Measurements from ENCODE around the gene CCDC187. TPM values are rescaled to one million over a fixed set of nuclear protein-coding genes. Genes with fewer than 3 reads are reported as not detected.

CCDC187 gene
- polyA plus RNA-seq, 1 donor from 2014 or later, result not detected

DNA sequence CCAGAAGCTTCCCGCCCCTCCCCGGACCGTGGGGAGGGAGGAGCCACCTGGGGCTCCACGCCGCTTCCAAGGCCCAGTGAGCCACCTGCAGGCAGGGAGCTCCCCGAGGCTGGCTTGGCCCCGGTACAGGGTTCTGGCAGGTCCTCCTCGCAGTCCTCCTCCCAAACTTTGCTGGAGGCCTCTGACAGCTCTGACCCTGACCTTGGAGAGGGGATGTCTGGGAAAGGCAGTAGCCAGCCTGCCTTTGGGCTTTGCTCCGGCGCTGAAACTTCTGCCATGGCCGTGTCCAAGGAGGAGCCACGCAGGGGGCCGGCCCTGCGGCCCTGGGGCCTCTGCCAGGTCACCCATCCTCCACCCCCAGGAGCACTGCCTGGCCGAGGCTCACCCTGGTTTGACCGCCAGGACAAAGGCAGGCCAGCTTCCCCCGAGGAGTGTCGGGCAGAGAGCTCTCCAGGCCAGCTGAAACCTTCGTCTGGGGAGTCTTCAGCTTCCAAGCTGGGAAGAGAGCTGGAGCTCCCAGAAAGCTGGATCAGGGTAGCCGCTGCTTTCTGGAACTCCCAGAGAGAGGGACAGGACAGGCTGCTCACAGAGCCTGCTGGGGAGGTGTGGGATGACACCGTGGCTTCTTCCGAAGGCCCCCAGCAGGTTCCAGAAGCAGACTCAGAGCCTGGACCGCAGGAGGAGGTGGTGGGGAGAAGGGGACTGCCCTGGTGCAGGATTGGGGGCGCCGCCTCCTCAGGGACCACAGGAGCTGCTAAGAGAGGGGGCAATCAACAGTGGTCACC, 49.3 kb downstream of the CCDC187 start:
- Histone ChIP-seq H2AFZ (ENCODE audit: low read depth, low read length) (no peak overlapping the region), H4K20me1 (ENCODE audit: insufficient read depth) (no peaks in the 10 kb centered on the region), H3K27me3 (ENCODE audit: insufficient read depth, low read depth, low read length) (no peaks in the 10 kb centered on the region), H3K36me3 (ENCODE audit: insufficient read depth, low read length) (no peaks in the 10 kb centered on the region), H3K4me3 (ENCODE audit: low read length) (no peak overlapping the region), H3K9me2 (ENCODE audit: insufficient read depth, low read length) (no peaks in the 10 kb centered on the region), H3F3A (ENCODE audit: insufficient read depth, low read length, poor library complexity, severe bottlenecking) (no peaks in the 10 kb centered on the region), H3K79me2 (replicated peaks; ENCODE audit: insufficient read depth, low read length) (no peaks in the 10 kb centered on the region), H3K27ac (ENCODE audit: low read length) (no peak overlapping the region), H3K4me2 (ENCODE audit: low read length) (no peak overlapping the region), H3K9me3 (ENCODE audit: low read length) (no peaks in the 10 kb centered on the region), H3K9ac (ENCODE audit: low read length) (no peak overlapping the region)
- TF ChIP-seq, protein P1, sequence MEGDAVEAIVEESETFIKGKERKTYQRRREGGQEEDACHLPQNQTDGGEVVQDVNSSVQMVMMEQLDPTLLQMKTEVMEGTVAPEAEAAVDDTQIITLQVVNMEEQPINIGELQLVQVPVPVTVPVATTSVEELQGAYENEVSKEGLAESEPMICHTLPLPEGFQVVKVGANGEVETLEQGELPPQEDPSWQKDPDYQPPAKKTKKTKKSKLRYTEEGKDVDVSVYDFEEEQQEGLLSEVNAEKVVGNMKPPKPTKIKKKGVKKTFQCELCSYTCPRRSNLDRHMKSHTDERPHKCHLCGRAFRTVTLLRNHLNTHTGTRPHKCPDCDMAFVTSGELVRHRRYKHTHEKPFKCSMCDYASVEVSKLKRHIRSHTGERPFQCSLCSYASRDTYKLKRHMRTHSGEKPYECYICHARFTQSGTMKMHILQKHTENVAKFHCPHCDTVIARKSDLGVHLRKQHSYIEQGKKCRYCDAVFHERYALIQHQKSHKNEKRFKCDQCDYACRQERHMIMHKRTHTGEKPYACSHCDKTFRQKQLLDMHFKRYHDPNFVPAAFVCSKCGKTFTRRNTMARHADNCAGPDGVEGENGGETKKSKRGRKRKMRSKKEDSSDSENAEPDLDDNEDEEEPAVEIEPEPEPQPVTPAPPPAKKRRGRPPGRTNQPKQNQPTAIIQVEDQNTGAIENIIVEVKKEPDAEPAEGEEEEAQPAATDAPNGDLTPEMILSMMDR (IDR thresholded peaks at IDR 0.05; ENCODE audit: poor library complexity, severe bottlenecking), result no peak
- TF ChIP-seq EZH2 (IDR thresholded peaks at IDR 0.05; ENCODE audit: borderline replicate concordance, insufficient read depth, low read length, poor library complexity, severe bottlenecking), result no peak
- no peak for TF ChIP-seq EP300 (conservative IDR thresholded peaks at IDR 0.05; ENCODE audit: poor library complexity, severe bottlenecking)
- TF ChIP-seq SMC3 (conservative IDR thresholded peaks at IDR 0.05; ENCODE audit: poor library complexity), result no peak
- TF ChIP-seq, protein P2, sequence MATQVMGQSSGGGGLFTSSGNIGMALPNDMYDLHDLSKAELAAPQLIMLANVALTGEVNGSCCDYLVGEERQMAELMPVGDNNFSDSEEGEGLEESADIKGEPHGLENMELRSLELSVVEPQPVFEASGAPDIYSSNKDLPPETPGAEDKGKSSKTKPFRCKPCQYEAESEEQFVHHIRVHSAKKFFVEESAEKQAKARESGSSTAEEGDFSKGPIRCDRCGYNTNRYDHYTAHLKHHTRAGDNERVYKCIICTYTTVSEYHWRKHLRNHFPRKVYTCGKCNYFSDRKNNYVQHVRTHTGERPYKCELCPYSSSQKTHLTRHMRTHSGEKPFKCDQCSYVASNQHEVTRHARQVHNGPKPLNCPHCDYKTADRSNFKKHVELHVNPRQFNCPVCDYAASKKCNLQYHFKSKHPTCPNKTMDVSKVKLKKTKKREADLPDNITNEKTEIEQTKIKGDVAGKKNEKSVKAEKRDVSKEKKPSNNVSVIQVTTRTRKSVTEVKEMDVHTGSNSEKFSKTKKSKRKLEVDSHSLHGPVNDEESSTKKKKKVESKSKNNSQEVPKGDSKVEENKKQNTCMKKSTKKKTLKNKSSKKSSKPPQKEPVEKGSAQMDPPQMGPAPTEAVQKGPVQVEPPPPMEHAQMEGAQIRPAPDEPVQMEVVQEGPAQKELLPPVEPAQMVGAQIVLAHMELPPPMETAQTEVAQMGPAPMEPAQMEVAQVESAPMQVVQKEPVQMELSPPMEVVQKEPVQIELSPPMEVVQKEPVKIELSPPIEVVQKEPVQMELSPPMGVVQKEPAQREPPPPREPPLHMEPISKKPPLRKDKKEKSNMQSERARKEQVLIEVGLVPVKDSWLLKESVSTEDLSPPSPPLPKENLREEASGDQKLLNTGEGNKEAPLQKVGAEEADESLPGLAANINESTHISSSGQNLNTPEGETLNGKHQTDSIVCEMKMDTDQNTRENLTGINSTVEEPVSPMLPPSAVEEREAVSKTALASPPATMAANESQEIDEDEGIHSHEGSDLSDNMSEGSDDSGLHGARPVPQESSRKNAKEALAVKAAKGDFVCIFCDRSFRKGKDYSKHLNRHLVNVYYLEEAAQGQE (IDR thresholded peaks at IDR 0.05; ENCODE audit: borderline replicate concordance), result no peak
- TF ChIP-seq RAD21 (conservative IDR thresholded peaks at IDR 0.05), result no peak
- no peak for TF ChIP-seq MXI1 (conservative IDR thresholded peaks at IDR 0.05; ENCODE audit: poor library complexity, severe bottlenecking)
- no peak for TF ChIP-seq TAF1 (IDR thresholded peaks at IDR 0.05; ENCODE audit: low read depth)
- TF ChIP-seq POLR2AphosphoS5 (IDR thresholded peaks at IDR 0.05), result no peak

DNA sequence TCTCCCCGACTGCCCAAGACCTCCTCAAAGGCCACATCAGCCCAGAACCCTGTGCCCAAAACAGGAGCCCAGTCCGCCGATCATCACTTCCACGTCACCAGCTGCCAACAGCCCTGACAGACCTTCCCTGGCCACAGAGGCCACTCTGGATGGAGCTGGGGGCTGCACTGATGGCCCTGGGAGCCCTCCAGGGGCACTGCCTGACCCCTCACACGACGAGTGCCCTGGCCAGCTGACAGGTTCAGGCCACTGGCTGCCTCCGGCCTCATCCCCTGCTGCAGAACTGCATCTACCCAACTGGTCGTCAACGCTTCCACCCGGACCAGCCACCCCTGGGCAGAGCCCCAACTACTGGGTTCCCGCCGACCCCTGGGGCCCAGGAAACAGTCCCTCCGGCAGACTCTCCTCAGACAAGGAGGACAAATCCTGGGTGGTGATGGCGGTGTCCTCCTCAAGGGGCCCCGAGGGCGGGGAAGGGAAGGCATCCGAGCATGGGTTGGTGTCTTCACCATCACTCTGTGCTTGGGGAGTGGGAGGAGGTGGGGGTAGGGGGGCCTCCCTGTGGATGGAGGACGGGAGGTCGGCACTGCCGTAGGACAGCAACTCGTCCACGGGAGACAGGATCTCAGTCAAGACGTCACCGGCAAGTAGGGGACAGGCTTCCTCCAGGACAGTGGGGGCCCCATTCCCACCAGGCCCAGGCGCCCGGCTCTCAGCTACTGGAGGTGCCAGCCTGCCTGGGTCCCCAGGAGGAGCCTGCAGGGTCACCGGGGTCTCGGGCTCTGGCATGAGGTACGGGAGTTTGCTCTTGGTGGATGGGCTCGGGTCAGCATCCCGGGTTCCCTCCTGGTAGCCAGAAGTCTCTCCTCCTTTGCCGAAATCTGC, 50.4 kb downstream of the CCDC187 start:
- TF ChIP-seq SMC3 (conservative IDR thresholded peaks at IDR 0.05; ENCODE audit: poor library complexity) (no peak), EP300 (conservative IDR thresholded peaks at IDR 0.05; ENCODE audit: poor library complexity, severe bottlenecking) (no peak), EZH2 (IDR thresholded peaks at IDR 0.05; ENCODE audit: borderline replicate concordance, insufficient read depth, low read length, poor library complexity, severe bottlenecking) (no peak), TAF1 (IDR thresholded peaks at IDR 0.05; ENCODE audit: low read depth) (no peak), POLR2AphosphoS5 (IDR thresholded peaks at IDR 0.05) (no peak)
- TF ChIP-seq, protein P1 (IDR thresholded peaks at IDR 0.05; ENCODE audit: poor library complexity, severe bottlenecking), result no peak
- Histone ChIP-seq H3K27me3 (ENCODE audit: insufficient read depth, low read depth, low read length) (no peaks in the 10 kb centered on the region), H3K9ac (ENCODE audit: low read length) (no peak overlapping the region), H3K4me2 (ENCODE audit: low read length) (no peak overlapping the region), H3K79me2 (replicated peaks; ENCODE audit: insufficient read depth, low read length) (no peaks in the 10 kb centered on the region), H3K36me3 (ENCODE audit: insufficient read depth, low read length) (no peaks in the 10 kb centered on the region), H4K20me1 (ENCODE audit: insufficient read depth) (no peaks in the 10 kb centered on the region), H3K4me3 (ENCODE audit: low read length) (no peak overlapping the region), H2AFZ (ENCODE audit: low read depth, low read length) (no peak overlapping the region), H3K9me3 (ENCODE audit: low read length) (no peaks in the 10 kb centered on the region), H3K9me2 (ENCODE audit: insufficient read depth, low read length) (no peaks in the 10 kb centered on the region), H3K27ac (ENCODE audit: low read length) (no peak overlapping the region), H3F3A (ENCODE audit: insufficient read depth, low read length, poor library complexity, severe bottlenecking) (no peaks in the 10 kb centered on the region)

Data from neural cell (in vitro differentiated cells).